ENCODE measurements around the gene RND3.

The RND3 gene

DNA sequence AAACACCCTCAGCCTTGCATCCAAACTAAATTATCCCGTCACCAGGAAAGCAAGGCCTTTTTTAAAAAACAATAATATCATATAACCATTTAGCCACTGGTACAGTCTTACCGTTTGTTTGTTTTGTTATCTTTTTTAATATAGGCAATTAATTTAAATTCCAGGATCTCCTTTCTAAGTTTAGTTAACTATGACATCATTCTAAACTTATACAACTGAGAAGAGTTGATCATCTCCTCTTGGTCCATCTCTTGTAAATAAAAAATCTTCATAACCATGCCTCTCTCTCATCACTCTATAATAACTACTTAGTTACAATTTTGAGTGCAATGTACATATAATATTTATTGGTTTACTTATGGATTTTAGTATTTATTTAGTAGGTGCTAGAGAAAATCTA, 46.2 kb downstream of the RND3 start:
- DNase-seq (ENCODE audit: low read depth): no peak

DNA sequence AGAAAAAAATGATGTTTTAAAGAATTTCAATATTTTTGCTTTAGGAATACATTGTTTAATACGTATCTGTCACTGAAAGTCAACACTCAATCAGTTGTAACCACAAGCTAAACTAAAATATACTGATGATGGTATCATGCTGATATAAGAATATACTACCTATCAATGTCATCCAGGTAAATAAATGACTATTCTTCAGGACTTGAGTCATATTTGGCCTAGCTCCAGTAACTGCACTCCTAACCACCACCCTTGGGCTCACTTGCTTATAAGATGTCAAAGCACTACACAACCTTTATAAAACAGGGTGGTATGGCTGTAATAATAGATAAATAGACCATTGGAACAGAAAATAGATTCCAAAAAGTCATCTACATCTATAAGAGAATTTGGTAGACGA, 48.8 kb downstream of the RND3 start:
- DNase-seq (ENCODE audit: low read depth): no peak

DNA sequence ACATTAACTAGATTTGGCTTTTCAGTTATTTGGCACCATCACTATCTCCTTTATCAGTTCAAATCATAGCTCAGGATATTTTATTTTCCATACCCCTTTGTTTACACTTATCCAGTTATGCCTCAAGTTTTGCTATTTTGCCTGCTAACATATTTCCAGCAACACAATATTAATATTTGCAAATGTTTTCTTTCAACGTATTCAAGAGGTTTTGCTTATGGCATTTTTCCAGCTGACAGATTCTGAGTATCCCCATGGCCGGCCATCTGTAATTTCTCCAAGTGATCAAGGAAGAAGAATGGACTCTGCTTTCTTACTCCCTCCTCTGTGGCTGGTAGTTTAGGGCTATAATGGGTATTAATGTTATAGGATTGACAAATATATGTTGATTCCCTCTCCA, 49.4 kb downstream of the RND3 start:
- no peak for DNase-seq (ENCODE audit: low read depth)

DNA sequence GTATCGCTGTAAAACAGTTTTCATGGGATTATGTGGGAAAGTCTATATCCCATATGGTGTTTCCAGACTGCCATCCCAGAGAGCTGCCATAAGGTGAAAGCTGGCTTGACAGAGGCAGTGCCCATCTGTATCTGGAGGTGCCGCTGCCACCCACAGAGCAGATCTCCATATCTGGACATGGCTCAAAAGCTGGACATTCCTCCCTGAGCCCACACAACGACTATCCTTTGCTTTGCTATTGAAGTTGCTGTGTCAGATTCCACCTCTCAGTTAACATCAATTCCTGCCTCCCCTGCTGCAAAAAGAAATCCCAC, 55.2 kb downstream of the RND3 start:
- DNase-seq (ENCODE audit: low read depth): no peak

DNA sequence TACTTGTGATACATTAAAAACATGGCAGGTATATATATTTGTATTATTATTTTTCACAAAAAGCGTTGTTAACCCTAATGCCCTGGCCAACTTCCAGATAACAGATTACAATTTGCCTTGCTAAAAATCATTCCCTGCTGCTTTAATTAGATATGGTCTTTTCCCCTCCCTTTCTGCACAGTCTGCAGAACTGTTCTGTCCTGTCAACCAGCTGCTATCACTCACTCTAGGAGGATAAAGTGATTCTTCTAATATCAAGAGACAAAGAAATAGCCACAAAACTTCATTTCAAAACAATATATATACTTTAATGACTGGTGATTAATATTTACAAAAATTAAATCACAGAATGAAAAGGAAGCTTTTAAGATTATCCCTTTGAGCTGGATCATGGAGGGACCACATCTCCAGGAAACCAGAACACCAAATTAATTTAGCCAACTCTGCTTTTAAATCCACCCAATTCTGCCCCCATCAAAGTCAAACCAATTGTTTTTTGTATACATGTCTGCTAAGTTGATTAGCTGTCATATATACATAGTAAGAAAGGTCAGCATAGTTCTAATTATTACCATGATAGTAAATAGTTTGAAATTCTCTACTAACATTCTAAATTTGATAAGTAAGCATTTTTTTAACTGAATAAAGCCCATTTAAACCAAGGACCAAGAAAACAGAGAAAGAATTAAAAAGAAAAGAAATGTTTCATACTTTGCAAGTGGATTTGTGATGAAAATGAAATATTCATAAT, 55.7 kb downstream of the RND3 start:
- DNase-seq (ENCODE audit: low read depth): no peak

DNA sequence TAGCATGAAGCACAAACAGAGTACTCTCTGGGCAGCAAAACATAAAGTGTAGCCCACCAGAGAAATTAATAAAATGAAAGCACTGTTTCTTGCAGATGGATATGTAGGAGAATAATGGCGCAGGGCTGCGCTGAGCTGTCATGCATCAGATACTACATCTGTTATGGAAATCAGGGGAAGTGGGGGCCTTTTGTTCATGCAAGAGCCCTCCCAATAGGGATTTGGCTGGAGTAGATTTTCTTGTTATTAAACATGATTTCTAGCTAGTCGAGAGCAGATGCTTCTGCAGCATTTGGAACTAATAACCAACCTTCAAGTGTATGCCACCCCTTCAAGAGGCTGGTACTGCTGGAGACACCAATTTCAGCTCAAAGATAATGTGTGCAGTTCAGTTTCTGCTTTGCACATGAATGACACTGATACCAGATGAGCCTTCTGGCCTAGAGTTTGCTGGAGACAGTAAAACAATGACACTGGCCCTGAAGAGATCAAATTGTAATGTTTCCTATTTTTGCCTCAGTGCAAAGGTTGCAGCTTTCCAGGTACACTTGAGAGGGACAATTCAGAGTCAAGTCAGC, 58.0 kb downstream of the RND3 start:
- DNase-seq (ENCODE audit: low read depth): no peak

DNA sequence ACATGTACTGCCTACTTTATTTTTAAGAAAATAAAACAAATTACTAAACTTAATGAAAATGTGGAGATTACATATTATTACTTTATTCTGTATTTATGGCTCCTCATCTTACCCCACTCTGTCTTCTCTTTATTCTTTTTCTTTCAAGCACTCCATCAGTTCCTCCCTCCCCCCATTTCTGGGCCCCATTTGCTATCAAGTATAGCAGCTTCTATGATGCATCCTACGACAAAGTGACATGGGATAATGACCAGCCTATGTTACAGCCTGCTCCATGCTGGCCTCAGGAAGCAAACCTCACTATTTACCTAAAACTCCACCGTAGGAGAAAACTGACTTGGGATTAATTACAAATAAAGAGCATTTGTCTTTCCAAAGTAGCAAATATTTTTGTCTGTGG, 58.8 kb downstream of the RND3 start:
- DNase-seq (ENCODE audit: low read depth): no peak

DNA sequence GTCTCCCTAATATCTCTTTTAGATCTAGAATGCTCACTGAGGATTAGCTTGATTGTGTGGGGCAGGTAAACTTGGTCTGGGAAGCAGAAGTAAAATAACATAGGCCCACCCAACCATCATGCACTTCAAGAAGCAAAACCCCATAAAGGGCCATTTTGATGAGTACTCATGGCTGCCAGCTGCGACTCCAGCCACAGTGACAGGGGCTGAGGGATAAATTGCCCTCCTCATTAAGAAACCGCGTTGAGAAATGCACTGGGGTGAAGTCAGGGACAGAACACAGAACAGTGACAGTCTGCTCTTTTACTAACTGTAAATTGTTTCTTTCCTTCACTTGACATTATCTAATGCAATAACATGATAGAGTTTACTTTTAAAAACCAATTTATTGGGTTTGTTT, 60.2 kb downstream of the RND3 start:
- no peak for DNase-seq (ENCODE audit: low read depth)

DNA sequence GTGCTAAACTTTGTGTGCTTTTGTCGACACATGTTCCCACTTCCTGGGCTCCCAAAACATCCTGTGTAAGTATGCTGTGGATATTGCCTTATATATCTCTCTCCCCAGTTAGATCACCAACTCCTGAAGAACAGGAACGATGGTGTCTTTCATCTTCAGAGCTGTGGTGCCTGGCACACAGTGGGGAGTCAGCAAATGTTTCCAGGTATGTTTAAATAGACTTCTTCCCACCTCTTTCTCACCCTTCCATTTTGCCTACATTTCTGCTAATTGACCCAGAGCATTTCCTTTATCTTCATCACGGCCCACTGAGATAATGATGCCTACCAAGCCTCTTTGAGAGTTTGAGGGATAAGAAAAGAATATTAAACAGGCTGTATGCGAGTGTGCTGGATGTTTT, 60.7 kb downstream of the RND3 start:
- no peak for DNase-seq (ENCODE audit: low read depth)

DNA sequence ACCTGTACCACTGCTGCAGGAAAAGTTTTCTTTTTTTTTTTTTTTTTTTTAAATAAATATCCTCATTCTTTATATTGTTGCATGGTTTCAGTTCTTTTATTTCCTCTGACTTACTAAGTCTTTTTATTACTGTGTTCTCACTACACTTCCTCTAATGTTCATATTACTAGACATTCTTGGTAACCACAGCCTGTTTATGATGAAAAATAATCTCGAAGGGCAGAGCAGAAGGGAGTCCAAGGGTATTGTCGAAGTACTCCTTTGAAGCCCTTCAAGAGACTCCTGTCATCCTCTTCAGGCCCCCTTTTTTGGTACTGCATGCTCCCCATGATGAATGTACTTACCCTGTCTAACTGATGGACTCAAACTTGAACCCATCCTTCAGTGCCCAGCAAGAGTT, 61.2 kb downstream of the RND3 start:
- DNase-seq (ENCODE audit: low read depth): no peak

DNA sequence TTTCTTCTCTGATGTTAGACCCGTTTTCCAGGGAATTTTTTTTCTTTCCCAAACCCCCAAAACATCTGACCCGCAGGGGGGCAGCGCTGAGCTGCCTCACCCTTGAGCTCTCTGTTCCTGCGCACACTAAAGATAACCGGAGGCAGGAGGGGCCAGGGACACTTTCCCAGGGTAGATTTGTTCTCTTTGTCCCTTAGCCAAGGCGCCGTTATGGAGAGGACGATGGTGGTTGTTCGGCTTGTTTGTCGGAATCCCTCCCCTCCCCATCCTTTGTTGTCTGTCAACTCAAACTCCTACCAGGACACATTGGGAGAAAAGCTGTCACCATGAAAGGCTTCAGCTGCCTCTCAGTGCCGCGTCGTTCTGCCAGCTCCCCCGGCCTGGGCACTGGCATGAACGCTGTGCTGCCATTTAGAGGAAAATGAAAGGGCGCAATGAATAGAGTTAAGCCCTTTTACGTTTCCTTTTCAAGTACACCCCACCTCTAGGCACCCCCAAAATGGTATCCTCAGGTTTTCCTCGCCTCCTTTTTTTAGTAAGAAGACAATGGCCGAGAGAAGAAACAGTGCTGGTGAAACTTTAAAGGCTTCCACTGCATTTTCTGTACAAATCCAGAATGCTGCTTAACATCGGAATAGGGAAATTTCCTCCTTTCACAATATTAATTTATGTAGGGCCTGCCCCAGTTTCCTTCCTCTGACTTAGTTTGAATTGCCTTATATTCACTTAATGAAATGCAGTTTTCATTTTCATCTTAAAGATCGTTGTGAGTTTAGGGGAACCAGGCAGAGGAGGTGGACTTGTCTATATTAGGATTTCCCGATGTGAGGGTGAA, 62.1 kb downstream of the RND3 start:
- no peak for DNase-seq (ENCODE audit: low read depth)

DNA sequence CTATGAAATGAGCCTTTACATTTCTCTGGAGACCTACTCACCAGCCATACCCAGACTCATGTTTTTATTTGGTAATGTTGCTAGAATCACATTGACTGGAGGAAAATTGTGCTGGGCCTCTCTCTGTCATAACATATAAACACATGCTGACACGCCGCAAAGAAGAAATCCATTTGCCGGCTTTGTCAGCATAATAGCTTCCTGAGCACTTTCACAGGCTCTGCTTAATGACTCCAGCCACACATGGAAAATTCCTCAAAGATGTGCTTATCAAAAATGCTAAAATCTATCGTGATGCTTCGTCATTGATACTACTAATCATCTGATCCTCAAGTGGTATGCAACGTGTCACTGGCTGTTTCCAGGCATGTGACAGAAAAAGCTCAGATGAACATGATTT, 63.1 kb downstream of the RND3 start:
- DNase-seq (ENCODE audit: low read depth): no peak

DNA sequence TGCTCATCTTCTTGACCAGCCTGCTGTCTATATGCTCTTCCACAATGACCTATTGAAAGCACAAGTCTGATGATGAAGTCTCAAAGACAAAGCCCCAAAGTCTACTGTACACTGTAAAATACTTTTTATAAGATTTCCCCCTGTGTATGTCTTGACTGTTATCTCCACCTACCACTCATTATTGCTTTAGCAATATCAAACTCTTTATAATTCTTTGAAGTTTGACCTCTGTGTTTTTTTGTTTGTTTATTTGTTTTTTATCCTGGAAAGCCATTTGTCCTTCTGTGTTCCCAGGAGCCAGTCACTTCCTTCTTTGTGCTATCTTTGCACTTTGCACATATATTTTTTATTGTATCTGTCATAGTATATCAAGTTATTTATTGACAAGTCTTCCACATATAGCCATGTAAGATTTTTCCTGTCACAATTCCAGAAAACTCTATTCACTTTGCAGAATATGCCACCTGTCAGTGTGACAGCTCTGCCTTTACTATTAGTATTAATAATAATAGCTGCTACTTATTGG, 66.3 kb downstream of the RND3 start:
- no peak for DNase-seq (ENCODE audit: low read depth)

DNA sequence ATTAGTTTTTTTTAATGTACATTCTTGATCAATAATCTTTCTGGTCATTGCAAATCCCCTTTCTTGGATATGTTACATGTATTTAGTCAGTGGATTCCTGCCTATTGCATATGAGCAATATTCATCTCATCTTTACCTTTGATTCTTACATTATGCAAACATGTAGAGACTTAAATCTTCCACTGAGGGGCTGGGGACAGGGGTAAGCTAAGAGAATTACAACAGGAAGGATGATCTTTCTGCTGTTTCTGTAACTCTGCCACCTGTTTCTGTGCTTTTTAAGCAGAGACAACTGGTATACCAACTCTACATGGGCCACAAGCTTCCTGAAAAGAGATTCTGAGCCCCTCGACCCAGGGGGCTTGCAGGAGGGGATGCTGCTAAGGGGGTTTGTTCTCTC, 68.6 kb downstream of the RND3 start:
- no peak for DNase-seq (ENCODE audit: low read depth)

Data from fibroblast of gingiva (primary cell).